H9 (cell line): ENCODE data around the gene CRYBA2. TPM values are rescaled to one million over a fixed set of nuclear protein-coding genes. Genes with fewer than 3 reads are reported as not detected.

ENCODE experiments used
- DNase-seq: peaks from one replicate; pipeline ENCODE4 v3.0.0-alpha.2; 2017
- H2AFZ ChIP-seq: one replicate; pipeline ENCODE4 v1.6.1; 2013; ENCODE audit warnings: mild to moderate bottlenecking, low read length, control low read depth, moderate library complexity
- H2AK5ac ChIP-seq: 2 replicates; pipeline ENCODE4 v1.6.1; 2013; ENCODE audit warnings: low read length, control low read depth, mixed read lengths; ENCODE audit not compliant: insufficient read length
- H2BK120ac ChIP-seq: one replicate; pipeline ENCODE4 v1.6.1; 2013; ENCODE audit warnings: low read depth, mild to moderate bottlenecking, low read length, control low read depth, inconsistent platforms; ENCODE audit not compliant: poor library complexity, severe bottlenecking
- H2BK12ac ChIP-seq: 2 replicates; pipeline ENCODE4 v1.6.1; 2013; ENCODE audit warnings: low read length, control low read depth, mixed read lengths, low read depth; ENCODE audit not compliant: insufficient read length
- H2BK15ac ChIP-seq: 2 replicates; pipeline ENCODE4 v1.6.1; 2013; ENCODE audit warnings: low read depth, low read length, control low read depth
- H2BK20ac ChIP-seq: one replicate; pipeline ENCODE4 v1.6.1; 2013; ENCODE audit warnings: low read depth, mild to moderate bottlenecking, low read length, control low read depth, inconsistent platforms; ENCODE audit not compliant: poor library complexity, severe bottlenecking
- H2BK5ac ChIP-seq: 2 replicates; pipeline ENCODE4 v1.6.1; 2013; ENCODE audit warnings: low read length, control low read depth, mixed read lengths; ENCODE audit not compliant: insufficient read length
- H3K14ac ChIP-seq: 2 replicates; pipeline ENCODE4 v1.6.1; 2013; ENCODE audit warnings: low read length, control low read depth; ENCODE audit not compliant: insufficient read depth
- H3K18ac ChIP-seq: 2 replicates; pipeline ENCODE4 v1.6.1; 2013; ENCODE audit warnings: low read depth, mild to moderate bottlenecking, mixed read lengths, low read length, control low read depth; ENCODE audit not compliant: insufficient read length
- H3K23ac ChIP-seq: 2 replicates; pipeline ENCODE4 v1.6.1; 2013; ENCODE audit warnings: low read length, control low read depth, mixed read lengths, low read depth; ENCODE audit not compliant: insufficient read length
- H3K23me2 ChIP-seq: 2 replicates; pipeline ENCODE4 v1.6.1; 2013; ENCODE audit warnings: low read depth, mild to moderate bottlenecking, mixed read lengths, low read length, control low read depth; ENCODE audit not compliant: insufficient read length, poor library complexity, severe bottlenecking
- H3K27ac ChIP-seq: 2 replicates; pipeline ENCODE4 v1.5.1; 2013; ENCODE audit warnings: low read length, control low read depth, mixed read lengths, low read depth; ENCODE audit not compliant: insufficient read length
- H3K27me3 ChIP-seq: 2 replicates; pipeline ENCODE4 v1.6.1; 2013; ENCODE audit warnings: low read length, control low read depth, inconsistent platforms; ENCODE audit not compliant: insufficient read depth
- H3K4ac ChIP-seq: 2 replicates; pipeline ENCODE4 v1.6.1; 2013; ENCODE audit warnings: low read depth, mild to moderate bottlenecking, control low read depth, inconsistent platforms, low read length, moderate library complexity
- H3K4me1 ChIP-seq: 2 replicates; pipeline ENCODE4 v1.6.1; 2013; ENCODE audit warnings: low read length, control low read depth, inconsistent platforms; ENCODE audit not compliant: insufficient read depth
- H3K4me2 ChIP-seq: 2 replicates; pipeline ENCODE4 v1.6.1; 2013; ENCODE audit warnings: low read length, control low read depth, mixed read lengths; ENCODE audit not compliant: insufficient read length, insufficient read depth
- H3K56ac ChIP-seq: 2 replicates; pipeline ENCODE4 v1.6.1; 2013; ENCODE audit warnings: low read depth, mild to moderate bottlenecking, mixed read lengths, low read length, control low read depth; ENCODE audit not compliant: insufficient read length
- H3K79me1 ChIP-seq: 2 replicates; pipeline ENCODE4 v1.6.1; 2013; ENCODE audit warnings: low read depth, mild to moderate bottlenecking, moderate library complexity, low read length, control low read depth, inconsistent platforms; ENCODE audit not compliant: insufficient read depth, poor library complexity, severe bottlenecking
- H3K79me2 ChIP-seq: 2 replicates; pipeline ENCODE4 v1.6.1; 2013; ENCODE audit warnings: low read length, control low read depth, inconsistent platforms; ENCODE audit not compliant: insufficient read depth
- H3K9ac ChIP-seq: 2 replicates; pipeline ENCODE4 v1.6.1; 2013; ENCODE audit warnings: low read length, control low read depth, mixed read lengths; ENCODE audit not compliant: insufficient read length; ENCODE audit errors: extremely low read depth
- H3K9me3 ChIP-seq: one replicate; pipeline ENCODE4 v1.6.1; 2013; ENCODE audit warnings: low read depth, low read length, inconsistent platforms; ENCODE audit not compliant: control insufficient read depth
- H3T11ph ChIP-seq: one replicate; pipeline ENCODE4 v1.6.1; 2013; ENCODE audit warnings: mild to moderate bottlenecking, low read length, control low read depth, inconsistent platforms
- H4K20me1 ChIP-seq: one replicate; pipeline ENCODE4 v1.6.1; 2013; ENCODE audit not compliant: control insufficient read depth, insufficient read length, insufficient read depth
- H4K5ac ChIP-seq: 2 replicates; pipeline ENCODE4 v1.6.1; 2013; ENCODE audit warnings: low read depth, mild to moderate bottlenecking, mixed read lengths, low read length, control low read depth; ENCODE audit not compliant: insufficient read length
- H4K8ac ChIP-seq: replicated peaks from 2 replicates; pipeline ENCODE4 v1.6.1; 2013; ENCODE audit warnings: low read length, control low read depth, mixed read lengths, low read depth; ENCODE audit not compliant: insufficient read length
- H4K91ac ChIP-seq: 2 replicates; pipeline ENCODE4 v1.6.1; 2013; ENCODE audit warnings: low read depth, mild to moderate bottlenecking, moderate library complexity, mixed read lengths, low read length, control low read depth; ENCODE audit not compliant: insufficient read length
- H3K27ac Mint-ChIP-seq, 3 experiments: 2 replicates in 2 of 3; 3 replicates in 1 of 3; pipeline ENCODE4 v1.8.0; 2020 to 2021; ENCODE audit warnings: mixed read lengths in 3 of 3, mild to moderate bottlenecking in 1 of 3, moderate library complexity in 1 of 3
- H3K27me3 Mint-ChIP-seq: 2 replicates; pipeline ENCODE4 v1.8.0; 2021; ENCODE audit warnings: low read depth, mild to moderate bottlenecking, moderate library complexity, mixed read lengths
- H3K36me3 Mint-ChIP-seq, 3 experiments: 2 replicates in 2 of 3; 3 replicates in 1 of 3; pipeline ENCODE4 v1.8.0; 2020 to 2021; ENCODE audit warnings: low read depth in 3 of 3, mixed read lengths in 3 of 3; ENCODE audit not compliant: insufficient read depth in 1 of 3
- H3K4me1 Mint-ChIP-seq, 2 experiments: 2 replicates each; pipeline ENCODE4 v1.8.0; 2020; ENCODE audit warnings: mixed read lengths in 2 of 2
- H3K4me3 Mint-ChIP-seq, 2 experiments: 2 replicates in 1 of 2; 3 replicates in 1 of 2; pipeline ENCODE4 v1.8.0; 2020 to 2021; ENCODE audit warnings: mild to moderate bottlenecking in 2 of 2, mixed read lengths in 2 of 2, moderate library complexity in 1 of 2
- H3K9me3 Mint-ChIP-seq, 2 experiments: 2 replicates in 1 of 2; 3 replicates in 1 of 2; pipeline ENCODE4 v1.8.0; 2020; ENCODE audit warnings: mild to moderate bottlenecking in 2 of 2, mixed read lengths in 2 of 2, moderate library complexity in 1 of 2
- WGBS: extraction: QIAGEN DNeasy Blood & Tissue Kit; methylation state at CpG from one replicate; pipeline ENCODE4 v1.1.7; 2013; ENCODE audit warnings: missing lambda C conversion rate, low lambda C conversion rate, mixed read lengths; ENCODE audit not compliant: insufficient read length; ENCODE audit errors: extremely low coverage; 5-methylcytosine and 5-hydroxymethylcytosine counted together
- total RNA-seq: library from RNA; stranded (reverse); gene quantifications from 2 replicates; pipeline ENCODE4 v1.2.1, GENCODE V29; 2021
- TF ChIP-seq, protein P1 (sequence below): fragments of 200-600 bp; sonication (generic); conservative IDR thresholded peaks from 3 replicates; pipeline ENCODE4 v1.8.0; 2021; ENCODE audit warnings: antibody characterized with exemption, mild to moderate bottlenecking

Gene CRYBA2
- total RNA-seq, 1 experiment from 2014 or later = not detected

DNA sequence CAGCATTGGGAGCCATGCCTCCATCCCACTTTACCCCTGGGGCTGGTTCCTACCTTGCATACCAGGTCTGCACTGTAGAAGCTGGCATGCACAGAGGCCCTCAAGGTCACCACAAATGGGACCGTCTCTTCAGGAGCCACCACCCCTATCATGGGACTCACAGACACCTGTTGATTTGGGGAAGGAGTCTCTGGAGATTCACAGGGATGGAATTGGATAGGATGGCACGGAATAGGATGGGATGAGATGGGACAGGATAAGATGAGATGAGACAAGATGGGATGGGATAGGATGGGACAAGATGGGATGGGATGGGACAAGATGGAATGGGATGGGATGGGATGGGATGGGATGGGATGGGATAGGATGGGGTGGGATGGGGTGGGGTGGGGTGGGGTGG lies 16.1 kb upstream of the CRYBA2 start:
- Mint-ChIP-seq H3K27me3 (peaks cover 84% of the 10 kb centered on the region), H3K4me3 (no peak overlapping the region), H3K27ac (no peak overlapping the region), H3K36me3 (no peaks in the 10 kb centered on the region), H3K4me1 (no peaks in the 10 kb centered on the region), H3K9me3 (no peaks in the 10 kb centered on the region; a peak in 1 of 5 replicates)
- Histone ChIP-seq H3K79me2 (no peaks in the 10 kb centered on the region), H4K8ac (no peak overlapping the region), H4K5ac (no peak overlapping the region), H4K20me1 (no peaks in the 10 kb centered on the region), H2BK15ac (no peak overlapping the region), H3K56ac (no peak overlapping the region), H3K18ac (no peak overlapping the region), H3K23ac (no peak overlapping the region), H3K4me1 (no peaks in the 10 kb centered on the region), H3K23me2 (no peaks in the 10 kb centered on the region), H2BK20ac (no peak overlapping the region), H3K4ac (no peak overlapping the region), H3K27ac (no peak overlapping the region), H3K14ac (no peak overlapping the region), H2BK5ac (no peak overlapping the region), H4K91ac (no peak overlapping the region), H3T11ph (no peak overlapping the region), H2AFZ (no peak overlapping the region), H2BK12ac (no peak overlapping the region), H2AK5ac (no peak overlapping the region), H3K4me2 (no peak overlapping the region), H3K9me3 (no peaks in the 10 kb centered on the region), H3K9ac (no peak overlapping the region), H3K79me1 (no peaks in the 10 kb centered on the region), H3K27me3 (peaks cover 8% of the 10 kb centered on the region), H2BK120ac (no peak overlapping the region)
- no peak for DNase-seq
- no CpG with 5 or more reads among the region's 2 CpGs for WGBS
- TF ChIP-seq, protein P1, sequence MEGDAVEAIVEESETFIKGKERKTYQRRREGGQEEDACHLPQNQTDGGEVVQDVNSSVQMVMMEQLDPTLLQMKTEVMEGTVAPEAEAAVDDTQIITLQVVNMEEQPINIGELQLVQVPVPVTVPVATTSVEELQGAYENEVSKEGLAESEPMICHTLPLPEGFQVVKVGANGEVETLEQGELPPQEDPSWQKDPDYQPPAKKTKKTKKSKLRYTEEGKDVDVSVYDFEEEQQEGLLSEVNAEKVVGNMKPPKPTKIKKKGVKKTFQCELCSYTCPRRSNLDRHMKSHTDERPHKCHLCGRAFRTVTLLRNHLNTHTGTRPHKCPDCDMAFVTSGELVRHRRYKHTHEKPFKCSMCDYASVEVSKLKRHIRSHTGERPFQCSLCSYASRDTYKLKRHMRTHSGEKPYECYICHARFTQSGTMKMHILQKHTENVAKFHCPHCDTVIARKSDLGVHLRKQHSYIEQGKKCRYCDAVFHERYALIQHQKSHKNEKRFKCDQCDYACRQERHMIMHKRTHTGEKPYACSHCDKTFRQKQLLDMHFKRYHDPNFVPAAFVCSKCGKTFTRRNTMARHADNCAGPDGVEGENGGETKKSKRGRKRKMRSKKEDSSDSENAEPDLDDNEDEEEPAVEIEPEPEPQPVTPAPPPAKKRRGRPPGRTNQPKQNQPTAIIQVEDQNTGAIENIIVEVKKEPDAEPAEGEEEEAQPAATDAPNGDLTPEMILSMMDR = no peak
